G401.6 (cell line): ENCODE results near the gene ROBO4.

Experiments used
- FAIRE-seq: peaks from 2 replicates; lab custom pipeline; 2012; peaks lifted over from hg19 to GRCh38; lab: Jason Lieb, UNC

ROBO4 gene

DNA sequence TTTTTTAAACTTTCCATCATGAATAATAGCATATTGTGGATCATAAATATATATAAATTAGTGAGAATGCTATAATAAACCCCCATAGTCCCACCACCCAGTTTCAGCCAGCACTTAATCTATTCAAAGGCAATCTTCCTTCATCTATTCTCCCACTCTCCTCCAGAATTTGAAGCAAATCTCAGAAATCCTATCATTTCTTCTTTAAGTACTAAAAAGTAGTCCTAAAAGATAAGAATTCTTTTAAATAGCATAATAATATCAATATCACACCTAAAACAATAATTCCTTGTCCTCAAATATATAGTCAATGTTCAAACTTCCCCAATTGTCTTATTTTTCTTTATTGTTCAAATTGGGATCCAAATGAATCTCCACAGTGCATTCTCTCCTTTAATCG, 57.0 kb downstream of the ROBO4 start:
- FAIRE-seq, result no peak

DNA sequence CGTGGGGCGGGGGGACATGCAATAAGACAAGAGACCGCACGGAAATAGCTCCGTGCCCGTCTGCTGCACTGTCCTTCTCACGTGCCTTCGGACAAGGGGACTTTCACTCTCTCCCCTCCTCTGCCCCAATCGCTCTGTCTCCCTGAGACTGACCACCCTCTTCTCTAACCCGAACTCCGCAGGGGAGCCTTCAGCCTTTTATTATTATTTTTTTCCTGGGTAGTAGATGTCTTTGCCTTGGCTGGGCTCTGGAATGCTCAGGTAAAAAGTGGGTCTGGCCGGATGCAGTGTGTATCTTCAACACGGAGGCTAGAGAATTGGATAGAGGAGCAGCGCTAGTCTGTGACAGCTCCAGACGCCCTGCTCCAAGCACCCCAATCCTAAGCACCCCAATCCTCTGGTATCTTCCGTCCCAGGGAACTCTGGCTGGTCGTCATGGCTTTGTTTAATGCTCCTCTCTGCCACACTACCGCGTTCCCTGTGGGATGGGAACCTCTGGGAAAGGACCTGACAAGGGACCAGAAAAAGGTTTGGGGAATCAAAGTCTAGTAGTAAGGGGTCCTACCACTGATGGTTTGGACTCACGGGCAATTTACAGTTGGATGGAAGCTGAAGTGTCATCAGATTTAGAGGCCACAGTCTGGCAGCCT, 57.6 kb downstream of the ROBO4 start:
- FAIRE-seq, result no peak

DNA sequence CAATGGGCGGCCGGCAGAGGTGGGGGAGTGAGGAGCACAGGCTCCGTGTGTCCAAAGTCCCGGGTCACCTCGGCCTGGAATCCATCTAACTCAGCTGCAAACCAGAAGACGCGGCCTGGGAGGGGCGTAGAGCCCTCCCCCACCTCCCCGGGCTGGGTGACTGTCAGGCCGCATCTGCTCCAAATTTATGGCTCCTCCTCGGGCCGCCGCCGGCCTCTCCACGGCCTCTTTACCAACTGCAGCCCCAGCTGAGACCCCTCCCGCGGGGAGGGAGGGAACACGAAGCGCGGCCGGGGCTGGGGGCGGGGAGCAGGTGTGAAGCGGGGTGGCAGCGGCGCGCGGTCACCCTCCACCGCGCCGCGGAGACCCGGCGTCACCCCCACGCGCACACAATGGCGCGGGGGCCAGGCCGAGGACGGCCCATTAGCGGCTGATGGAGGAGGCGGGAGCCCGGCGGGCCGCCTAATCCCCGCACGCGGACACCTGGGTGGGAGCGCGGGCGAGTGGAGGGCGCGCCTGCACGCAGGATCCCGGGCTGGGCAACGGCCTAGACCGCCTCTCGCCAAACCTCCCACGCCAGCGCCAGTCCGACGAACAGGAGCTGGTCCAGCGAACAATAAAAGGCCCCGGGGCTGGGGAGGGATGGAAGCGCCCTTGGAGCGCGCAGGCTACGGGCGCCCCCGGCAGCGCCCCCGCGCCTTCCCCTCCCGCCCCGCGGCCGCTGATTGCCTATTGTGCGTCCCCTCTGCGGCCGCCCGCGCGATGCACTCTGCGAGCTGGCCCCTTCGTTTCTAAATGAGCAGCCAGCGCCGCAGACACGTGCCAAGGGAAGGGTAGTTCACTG, 58.3 kb downstream of the ROBO4 start:
- FAIRE-seq, result no peak

DNA sequence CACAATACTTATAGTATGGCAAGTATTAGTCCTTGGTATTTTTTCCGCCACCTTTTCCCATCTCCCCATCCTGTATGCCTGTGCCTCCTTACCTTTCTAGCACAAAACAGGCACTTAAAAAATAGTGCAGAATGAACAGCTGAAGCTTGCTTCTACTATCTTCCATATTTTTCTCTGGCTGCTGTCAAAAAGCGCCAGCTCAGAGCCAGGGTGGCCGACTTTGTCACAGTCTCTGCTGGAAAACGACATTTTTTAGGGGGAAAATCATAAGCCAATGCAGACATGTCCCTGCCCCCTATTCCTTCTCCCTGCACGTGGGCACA, 58.9 kb downstream of the ROBO4 start:
- no peak for FAIRE-seq

DNA sequence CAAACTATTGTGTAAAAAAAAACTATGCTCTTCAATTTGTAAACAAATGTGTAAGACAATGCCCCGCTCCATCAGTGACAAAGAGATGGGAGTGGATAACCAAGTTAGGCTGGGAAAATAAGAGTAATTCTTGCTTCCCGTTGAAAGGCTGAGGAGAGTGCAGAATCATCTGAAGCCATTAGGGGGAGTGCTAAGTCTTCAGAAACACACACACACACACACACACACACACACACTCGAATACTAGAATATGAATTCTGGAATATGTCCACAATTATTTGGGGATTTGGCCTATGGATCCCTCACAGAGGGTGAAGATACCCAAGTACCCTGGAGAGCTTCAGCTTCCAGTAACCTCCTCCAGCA, 60.2 kb downstream of the ROBO4 start:
- FAIRE-seq, result no peak

DNA sequence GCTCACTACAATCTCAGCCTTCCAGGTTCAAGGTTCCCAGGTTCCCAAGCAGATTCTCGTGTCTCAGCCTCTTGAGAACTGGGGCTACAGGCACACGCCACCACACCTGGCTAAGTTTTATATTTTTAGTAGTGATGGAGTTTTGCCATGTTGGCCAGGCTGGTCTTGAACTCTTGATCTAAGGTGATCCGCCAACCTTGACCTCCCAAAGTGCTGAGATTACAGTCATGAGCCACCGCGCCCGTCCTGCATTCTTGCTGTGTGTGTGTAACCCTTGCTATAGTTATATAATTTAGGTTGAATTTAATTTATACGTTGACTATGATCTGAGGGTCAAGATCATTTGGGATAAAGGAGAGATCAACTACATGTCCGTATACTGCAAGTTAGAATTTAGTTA, 61.7 kb downstream of the ROBO4 start:
- FAIRE-seq, result no peak

DNA sequence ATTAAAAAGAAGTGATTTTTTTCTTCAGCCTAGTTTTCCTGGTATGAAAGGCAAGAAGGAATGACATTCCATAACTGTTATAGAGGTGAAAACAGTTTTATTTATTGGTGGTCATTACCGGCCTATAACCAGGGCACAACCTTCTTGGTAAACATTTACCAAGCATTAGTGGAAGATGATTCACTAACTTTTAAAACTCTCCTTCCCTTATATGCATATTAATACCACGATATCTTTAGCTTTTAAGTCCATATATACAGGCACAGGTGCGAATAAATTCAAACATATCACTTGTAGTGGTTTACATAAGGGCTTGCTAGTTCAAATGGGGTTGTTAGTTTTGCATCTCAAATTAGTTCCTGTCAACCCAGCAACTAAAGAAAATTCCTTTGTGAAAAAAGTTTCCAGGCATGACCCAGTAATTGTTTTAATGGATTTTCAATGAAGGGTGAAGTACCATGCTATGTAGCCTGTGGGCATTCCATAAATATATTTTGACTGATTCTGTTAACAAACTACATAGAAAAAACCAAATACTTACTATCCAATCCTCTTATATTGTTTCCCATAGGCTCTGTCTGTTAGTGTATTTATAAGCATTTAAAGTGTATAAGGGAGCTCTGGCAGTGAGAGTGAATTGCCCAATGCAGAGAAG, 63.0 kb downstream of the ROBO4 start:
- FAIRE-seq, result no peak
